ENCODE results near the gene PLAC1.

PLAC1 gene

GRCh38 chrX:134520860-134521390 is 137.3 kb downstream of the PLAC1 start:
- in situ Hi-C loops (cut with MboI; ENCODE audit: low pct_unique_long_range_greater_than_20kb, low sequenced_read_pairs, unreplicated experiment) = loop anchor here (25.0 kb wide), 1 partner anchor 241 kb away; no protein-coding TSS in a partner anchor
- TF ChIP-seq, protein P1, sequence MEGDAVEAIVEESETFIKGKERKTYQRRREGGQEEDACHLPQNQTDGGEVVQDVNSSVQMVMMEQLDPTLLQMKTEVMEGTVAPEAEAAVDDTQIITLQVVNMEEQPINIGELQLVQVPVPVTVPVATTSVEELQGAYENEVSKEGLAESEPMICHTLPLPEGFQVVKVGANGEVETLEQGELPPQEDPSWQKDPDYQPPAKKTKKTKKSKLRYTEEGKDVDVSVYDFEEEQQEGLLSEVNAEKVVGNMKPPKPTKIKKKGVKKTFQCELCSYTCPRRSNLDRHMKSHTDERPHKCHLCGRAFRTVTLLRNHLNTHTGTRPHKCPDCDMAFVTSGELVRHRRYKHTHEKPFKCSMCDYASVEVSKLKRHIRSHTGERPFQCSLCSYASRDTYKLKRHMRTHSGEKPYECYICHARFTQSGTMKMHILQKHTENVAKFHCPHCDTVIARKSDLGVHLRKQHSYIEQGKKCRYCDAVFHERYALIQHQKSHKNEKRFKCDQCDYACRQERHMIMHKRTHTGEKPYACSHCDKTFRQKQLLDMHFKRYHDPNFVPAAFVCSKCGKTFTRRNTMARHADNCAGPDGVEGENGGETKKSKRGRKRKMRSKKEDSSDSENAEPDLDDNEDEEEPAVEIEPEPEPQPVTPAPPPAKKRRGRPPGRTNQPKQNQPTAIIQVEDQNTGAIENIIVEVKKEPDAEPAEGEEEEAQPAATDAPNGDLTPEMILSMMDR (IDR thresholded peaks at IDR 0.05; ENCODE audit: extremely low read depth, insufficient read depth, missing control alignments) = peak; percentile 73
- peak; percentile 46 for DNase-seq (ENCODE audit: low spot score)

Data from GM13977 (cell line).